Measurements from ENCODE around the gene KLF16.

GRCh38 chr19:1855828-1856255 is 7.5 kb downstream of the KLF16 start:
- TF ChIP-seq CTCF (IDR thresholded peaks at IDR 0.05): no peak
- TF ChIP-seq ZBTB43 (CRISPR knock-in tag; IDR thresholded peaks at IDR 0.05): no peak
- TF ChIP-seq, protein P1, sequence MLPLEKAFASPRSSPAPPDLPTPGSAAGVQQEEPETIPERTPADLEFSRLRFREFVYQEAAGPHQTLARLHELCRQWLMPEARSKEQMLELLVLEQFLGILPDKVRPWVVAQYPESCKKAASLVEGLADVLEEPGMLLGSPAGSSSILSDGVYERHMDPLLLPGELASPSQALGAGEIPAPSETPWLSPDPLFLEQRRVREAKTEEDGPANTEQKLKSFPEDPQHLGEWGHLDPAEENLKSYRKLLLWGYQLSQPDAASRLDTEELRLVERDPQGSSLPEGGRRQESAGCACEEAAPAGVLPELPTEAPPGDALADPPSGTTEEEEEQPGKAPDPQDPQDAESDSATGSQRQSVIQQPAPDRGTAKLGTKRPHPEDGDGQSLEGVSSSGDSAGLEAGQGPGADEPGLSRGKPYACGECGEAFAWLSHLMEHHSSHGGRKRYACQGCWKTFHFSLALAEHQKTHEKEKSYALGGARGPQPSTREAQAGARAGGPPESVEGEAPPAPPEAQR (CRISPR knock-in tag; IDR thresholded peaks at IDR 0.05): no peak
- no peak for TF ChIP-seq ESRRA (CRISPR knock-in tag; IDR thresholded peaks at IDR 0.05; ENCODE audit: borderline replicate concordance)
- no peak for TF ChIP-seq AFF4 (CRISPR knock-in tag; IDR thresholded peaks at IDR 0.05; ENCODE audit: borderline replicate concordance)
- TF ChIP-seq, protein P2, sequence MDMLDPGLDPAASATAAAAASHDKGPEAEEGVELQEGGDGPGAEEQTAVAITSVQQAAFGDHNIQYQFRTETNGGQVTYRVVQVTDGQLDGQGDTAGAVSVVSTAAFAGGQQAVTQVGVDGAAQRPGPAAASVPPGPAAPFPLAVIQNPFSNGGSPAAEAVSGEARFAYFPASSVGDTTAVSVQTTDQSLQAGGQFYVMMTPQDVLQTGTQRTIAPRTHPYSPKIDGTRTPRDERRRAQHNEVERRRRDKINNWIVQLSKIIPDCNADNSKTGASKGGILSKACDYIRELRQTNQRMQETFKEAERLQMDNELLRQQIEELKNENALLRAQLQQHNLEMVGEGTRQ (CRISPR knock-in tag; IDR thresholded peaks at IDR 0.05): no peak
- TF ChIP-seq KAT7 (CRISPR knock-in tag; IDR thresholded peaks at IDR 0.05; ENCODE audit: borderline replicate concordance): no peak
- no peak for TF ChIP-seq MAX (CRISPR knock-in tag; IDR thresholded peaks at IDR 0.05)
- no peak for TF ChIP-seq SOX15 (CRISPR knock-in tag; IDR thresholded peaks at IDR 0.05)
- no peak for TF ChIP-seq ZNF263 (CRISPR knock-in tag; IDR thresholded peaks at IDR 0.05; ENCODE audit: low read depth)
- TF ChIP-seq ZNF121 (CRISPR knock-in tag; IDR thresholded peaks at IDR 0.05): no peak
- no peak for TF ChIP-seq STAT6 (CRISPR knock-in tag; conservative IDR thresholded peaks at IDR 0.05; ENCODE audit: low read depth)
- no peak for TF ChIP-seq NFATC4 (CRISPR knock-in tag; IDR thresholded peaks at IDR 0.05)

Measured in WTC11 (cell line).